Posterior vena cava (tissue), 2 donors: ENCODE results near the gene CBLN1. TPM values are rescaled to one million over a fixed set of nuclear protein-coding genes. Genes with fewer than 3 reads are reported as not detected.

ENCODE experiments used
- DNase-seq: peaks from one replicate; pipeline ENCODE4 v3.0.0-alpha.2; 2020; ENCODE audit warnings: low spot score
- intact Hi-C, 2 donors: fragments of 100-400 bp; cut with DNase I; formaldehyde crosslinking; loops; one replicate each; pipeline versions ENCODE4 v1.14.1 to v1.14.2; 2022 to 2023
- total RNA-seq, 2 donors: library from RNA; stranded (reverse); fragmentation: NEBNext Ultra II Directional; extraction: Animal tissue kit (Norgen Biotek cat#: 25700); gene quantifications; one replicate each; pipeline ENCODE4 v1.2.1, GENCODE V29; 2021
- donor health status: DM: yes; HTN: yes; CAD: no.
- donor health status: DM: yes; HTN: yes; CAD: no.

CBLN1 gene
- total RNA-seq, 2 donors from 2014 or later, result 0.67 to 2.2 TPM

DNA sequence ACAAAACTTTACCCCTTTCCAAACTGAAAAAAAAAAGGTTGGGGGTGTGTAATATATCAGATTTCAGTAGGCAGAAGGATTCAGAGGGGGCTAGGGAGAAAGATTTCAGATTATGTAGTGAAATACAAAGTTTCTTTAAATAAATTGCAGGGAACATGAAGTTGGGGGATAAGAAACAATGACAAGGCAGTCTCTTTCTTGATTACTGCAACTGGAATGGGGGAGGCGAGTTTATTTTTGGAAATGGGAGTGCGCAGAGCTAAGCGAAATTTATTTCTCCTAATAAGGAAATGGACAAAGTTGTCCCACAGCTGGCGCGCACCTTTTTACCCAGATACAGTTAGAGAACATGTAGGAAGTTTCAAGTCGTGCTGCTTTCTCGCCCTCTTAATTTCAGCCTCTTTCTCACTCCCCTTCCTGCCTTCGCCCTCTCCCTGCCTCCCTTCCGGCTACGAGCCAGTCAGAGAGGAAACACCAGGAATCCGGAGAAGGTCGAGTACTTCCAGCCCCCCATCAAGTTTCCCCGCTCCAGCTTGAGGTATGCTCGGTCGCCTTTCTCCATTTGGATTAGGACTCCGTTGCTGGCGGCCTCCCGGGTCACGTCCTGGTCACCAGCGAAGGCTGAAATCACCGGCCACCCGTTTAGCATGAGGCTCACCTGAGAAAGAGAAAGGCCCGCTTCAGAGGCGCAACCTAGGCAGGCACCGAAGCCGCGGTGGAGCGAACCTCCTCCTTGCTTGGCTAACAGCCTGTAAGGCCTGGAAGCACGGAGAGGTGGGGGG lies 2.5 kb downstream of the CBLN1 start:
- no peak for DNase-seq
- intact Hi-C loops, result no loop called here

DNA sequence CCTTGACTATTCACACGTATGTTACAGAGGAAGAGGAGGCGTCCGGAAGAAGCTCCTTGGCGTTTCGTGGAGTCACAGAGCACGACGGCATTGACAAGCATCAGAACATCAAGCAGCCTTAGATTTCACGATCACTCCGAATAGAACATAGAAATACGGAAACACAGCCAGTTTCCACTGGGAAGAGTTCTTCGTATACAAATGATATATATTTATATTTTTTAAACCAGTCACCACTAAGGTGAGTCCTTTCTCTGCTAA lies 3.1 kb downstream of the CBLN1 start:
- no peak for DNase-seq
- intact Hi-C loops, result no loop called here

DNA sequence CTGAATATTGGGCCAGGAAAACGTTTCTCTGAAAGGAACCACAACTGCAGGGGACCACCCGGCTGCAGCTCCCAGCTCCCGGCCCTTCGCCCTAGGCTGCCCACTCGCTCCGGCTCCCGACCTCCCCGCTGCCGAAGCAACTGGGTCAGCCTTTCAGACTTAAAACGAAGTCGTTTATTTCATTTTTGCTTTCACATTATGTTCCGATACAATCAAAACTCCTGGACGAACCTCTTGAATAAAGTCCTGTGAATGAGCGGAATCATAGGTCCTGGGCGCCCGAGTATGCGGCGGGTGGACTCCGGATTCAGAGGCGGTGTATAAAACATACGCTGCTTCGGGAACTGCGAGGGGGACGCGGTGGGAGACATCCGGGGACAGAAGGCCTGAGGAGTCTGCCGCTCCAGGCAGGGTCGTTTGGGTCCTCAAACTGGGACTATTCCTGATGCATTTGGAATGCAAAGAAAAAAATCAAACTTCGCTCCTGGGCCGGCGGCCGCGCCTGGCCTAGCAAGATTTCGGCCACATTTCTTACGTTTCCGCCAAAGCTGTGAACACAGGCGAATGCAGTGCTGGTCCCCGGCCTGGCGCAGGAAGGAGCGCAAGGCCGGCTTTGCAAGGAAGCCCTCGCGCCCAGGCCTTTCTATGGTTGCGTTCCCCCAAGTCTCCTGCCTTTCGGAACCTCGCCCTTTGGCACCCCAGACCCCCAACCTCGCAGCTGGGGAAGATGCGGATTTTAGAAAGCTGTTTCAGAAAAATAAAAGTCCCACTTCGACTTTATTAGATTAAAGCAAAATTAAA lies 3.7 kb downstream of the CBLN1 start:
- no peak for DNase-seq
- intact Hi-C loops, result no loop called here

DNA sequence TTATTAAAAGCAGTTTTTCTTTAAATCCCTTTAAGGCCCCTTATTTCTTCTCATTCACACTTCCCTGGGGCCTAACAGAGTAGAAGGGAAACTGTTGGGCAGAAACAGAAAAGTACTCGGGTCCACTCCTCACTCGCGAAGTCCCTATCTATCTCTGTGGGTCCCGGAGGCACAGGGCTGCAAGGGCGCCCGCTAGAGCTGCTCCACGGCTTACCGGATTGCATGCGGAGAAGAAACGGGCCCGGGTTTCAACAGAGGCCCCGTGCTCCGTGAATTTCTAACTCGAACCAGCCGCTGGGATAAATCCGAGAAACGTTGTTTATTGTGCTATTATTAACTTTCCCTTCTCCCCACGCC lies 4.3 kb downstream of the CBLN1 start:
- no peak for DNase-seq
- intact Hi-C loops, result no loop called here

DNA sequence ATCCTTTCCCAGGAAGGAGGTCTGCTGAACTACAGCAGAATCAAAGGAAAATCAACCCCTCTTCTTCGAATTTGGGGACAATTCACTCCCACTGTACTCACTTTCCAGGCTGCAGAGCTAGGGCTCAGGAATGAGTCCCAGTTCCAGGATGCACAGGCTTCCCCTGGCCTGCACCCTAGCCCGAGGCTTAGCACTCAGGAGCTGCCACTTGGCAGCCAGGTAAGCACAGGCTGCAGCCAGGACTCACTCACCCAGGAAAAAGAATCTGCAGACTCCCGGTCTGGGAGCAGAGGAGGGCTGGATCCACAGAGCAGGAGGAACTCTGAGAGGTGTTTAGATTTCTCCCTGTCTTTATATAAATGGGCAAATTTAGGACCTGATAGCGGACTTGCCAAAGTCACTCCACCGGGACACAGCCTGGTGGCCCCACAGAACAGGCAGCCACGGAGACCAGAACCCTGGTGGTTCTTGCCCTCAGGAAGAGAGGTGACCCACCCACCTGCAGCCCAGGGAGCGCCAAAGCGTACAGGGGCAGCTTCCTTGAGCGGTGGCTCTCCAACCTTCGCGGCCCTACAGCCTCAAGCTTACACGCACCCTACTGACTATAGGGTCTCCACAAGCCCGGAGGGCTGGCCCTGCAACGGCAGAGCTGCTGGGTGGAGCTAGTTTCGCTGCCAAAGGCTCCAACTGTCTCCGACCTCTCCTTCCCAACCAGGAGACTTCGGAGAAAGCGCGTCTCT lies 4.8 kb downstream of the CBLN1 start:
- no peak for DNase-seq

DNA sequence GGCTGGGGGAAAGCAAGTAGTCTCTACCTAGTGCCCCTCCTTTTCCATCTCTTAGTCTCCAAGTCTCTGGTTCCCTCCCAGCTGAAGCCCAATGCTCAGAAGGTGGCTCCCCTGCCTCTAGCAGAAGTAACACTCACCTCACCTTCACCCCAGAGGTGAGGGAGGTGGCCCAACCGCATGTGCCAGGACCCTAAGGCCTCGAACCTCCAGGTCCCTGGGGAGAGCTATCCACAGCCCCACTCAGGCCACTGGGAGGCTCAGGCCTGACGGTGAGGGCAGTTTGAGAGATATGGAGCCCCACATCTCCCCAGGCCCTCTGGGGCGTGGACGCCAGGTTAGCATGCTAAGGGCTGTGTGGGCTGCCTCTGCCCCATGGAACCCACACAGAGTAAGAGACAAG lies 5.8 kb downstream of the CBLN1 start:
- intact Hi-C loops, result no loop called here
- DNase-seq, result no peak

More for the DNA sequence above, 4.8 kb downstream of the CBLN1 start:
- intact Hi-C loops, result no loop called here

DNA sequence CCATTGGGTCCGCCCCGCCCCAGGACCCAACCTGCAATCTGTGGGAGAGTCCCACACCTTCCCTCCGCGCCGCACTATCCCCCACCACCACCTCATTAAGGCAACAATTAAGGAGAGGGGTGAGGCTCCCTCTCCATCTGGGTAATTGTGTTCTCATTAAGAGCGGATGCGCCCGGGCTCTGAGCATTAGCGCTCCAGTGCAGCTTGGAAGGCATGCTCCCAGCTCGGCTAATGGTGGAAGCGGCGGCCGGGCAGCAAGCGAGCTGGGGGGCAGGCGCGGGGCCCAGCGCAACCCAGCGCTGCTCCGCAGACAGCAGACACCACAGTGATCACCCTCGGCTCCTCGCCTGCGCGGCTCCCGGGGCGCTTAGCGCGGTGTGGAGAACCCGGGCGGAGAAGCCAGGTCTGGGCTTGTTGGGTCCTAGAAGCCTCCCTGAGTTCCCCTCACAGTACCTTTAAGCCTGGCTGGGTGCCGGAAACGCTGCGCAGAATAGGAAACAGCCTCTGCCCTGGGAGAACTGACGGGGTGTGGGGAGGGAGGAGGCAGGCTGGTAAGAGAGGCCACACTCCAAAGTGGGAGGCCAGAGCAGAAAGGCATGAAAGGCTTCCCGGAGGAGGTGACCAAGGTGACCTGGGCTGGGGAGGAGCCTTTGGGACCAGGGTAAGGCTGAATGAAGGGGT lies 6.4 kb downstream of the CBLN1 start:
- no peak for DNase-seq
- intact Hi-C loops, result no loop called here

DNA sequence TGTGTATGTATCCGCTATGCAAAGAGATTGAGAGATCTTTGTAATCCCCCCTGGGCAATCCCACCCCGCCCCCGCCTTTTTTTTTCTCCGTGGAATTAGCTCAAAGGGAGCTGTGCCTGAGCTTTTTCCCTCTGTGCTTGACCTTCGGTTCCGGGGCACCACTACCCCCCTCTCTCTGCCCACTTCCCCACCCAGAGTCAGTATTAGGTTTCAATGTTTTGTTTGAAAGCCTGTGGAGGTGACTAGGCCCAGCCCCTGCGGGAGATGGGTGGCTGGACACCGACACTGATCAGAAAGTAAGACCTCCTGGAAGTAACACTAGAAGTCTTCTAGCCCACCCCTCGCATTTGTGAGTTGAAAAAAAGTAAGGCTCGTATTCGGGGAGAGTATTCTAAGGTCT lies 7.0 kb downstream of the CBLN1 start:
- intact Hi-C loops, result no loop called here
- DNase-seq, result no peak

DNA sequence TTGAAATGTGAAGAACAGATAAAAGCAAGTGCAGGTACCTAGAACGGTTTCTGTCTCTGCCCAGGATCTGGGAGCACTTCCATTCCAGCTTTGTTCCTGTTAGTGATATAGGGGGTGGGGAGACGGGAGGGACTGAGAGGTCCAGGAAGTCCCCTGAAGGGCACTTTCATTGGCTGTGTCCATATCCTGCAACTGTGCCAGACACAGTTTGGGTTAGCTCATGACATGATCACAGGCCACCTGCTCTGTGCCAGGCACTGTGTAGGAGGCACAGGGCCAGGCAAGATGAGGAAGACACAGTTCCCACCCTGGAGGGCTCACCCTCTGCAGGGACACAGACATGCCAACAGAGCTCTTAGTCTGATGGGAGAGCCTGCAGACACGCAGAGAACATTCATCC lies 7.9 kb downstream of the CBLN1 start:
- intact Hi-C loops, result no loop called here
- no peak for DNase-seq

DNA sequence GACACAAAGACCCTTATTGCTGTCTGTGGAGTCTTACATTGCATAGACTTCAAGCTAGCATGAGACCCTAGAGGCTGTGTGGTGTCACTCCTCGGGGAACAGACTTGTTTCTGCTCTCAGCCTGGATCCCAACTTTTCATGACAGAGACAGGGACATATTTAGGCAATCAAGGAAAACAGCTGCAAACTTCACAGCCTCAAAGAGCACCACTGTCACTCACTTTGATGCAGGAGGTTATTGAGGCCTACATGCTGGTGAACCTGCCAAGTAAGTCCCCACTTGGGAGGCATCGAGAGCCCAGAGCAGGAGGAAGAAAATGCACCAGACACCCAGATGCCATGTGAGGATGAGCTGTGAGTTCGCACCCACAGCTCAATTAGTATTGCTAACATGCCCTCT lies 10.3 kb downstream of the CBLN1 start:
- DNase-seq, result no peak

DNA sequence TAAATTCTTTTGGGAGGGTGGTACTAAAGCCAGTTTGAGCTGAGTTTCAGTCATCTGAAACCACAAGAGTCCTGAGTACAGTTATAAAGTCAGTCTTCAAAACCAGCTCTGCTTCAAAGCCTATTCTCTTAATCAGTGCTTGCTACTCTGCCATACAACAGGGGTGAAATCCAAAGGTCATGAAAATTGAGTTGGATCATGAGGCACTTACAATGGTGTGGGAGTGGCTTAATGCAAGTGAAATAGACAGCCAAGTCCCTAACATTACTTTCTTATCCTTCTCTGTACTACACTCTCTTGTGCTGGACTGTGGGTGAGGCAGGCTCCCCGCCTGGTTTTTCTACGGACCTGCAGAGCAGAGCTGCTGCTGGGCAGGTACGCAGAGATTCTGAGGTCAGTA lies 12.4 kb downstream of the CBLN1 start:
- no peak for DNase-seq
- intact Hi-C loops, result no loop called here

More for the DNA sequence above, 10.3 kb downstream of the CBLN1 start:
- intact Hi-C loops, result no loop called here

DNA sequence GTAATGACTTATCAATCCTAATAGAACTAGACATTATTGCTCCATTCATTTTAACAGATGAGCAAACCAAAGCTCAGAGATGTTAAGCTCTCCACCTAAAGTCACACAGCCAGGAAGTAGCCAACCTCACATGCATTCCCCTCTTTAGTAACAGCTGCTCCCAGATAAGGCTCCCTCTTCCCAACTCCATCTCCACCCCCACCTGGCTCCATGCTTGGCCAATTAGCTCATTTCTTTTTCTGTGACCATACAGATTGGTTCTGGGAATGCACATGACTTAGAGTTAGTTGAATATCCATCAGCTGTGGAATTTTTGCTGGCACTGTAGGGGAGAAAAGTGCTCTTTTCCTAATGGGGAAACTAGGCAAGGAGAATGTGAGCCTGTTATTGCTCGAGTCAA lies 13.0 kb downstream of the CBLN1 start:
- DNase-seq, result no peak

DNA sequence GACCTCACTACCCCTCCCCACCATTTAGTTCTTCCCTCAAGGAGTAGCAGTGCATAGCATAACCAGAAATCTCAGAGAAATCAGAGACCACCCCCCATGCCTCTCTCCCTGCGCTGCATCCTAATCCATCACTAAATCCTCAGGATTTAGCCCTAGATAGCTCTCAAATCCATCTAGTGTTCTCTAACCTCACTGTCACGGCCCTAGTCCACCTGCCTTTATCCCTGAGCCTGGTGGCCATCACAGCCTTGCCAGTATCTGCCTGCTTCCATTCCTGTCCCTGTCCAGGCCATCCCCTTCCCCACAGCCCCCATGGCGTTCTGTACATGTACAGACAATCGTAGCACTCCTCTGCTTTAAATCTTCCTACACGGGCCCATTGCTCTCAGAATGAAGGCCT lies 19.1 kb downstream of the CBLN1 start:
- no peak for DNase-seq
- intact Hi-C loops, result no loop called here

More for the DNA sequence above, 13.0 kb downstream of the CBLN1 start:
- intact Hi-C loops, result no loop called here

DNA sequence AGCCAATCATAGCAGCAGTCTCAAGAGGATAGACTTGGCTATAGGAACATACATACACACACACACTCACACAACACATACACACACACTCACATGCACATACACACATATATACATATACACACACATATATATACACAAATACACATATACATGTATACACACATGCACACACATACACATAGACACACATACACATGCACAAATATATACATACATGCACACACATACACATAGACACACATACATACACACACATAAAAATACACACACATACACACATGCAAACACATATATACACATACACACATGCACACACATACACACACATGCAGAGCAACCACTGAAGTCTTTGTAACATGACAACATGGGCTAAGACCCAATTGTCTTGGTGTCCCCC lies 19.7 kb downstream of the CBLN1 start:
- no peak for DNase-seq
- intact Hi-C loops, result no loop called here

DNA sequence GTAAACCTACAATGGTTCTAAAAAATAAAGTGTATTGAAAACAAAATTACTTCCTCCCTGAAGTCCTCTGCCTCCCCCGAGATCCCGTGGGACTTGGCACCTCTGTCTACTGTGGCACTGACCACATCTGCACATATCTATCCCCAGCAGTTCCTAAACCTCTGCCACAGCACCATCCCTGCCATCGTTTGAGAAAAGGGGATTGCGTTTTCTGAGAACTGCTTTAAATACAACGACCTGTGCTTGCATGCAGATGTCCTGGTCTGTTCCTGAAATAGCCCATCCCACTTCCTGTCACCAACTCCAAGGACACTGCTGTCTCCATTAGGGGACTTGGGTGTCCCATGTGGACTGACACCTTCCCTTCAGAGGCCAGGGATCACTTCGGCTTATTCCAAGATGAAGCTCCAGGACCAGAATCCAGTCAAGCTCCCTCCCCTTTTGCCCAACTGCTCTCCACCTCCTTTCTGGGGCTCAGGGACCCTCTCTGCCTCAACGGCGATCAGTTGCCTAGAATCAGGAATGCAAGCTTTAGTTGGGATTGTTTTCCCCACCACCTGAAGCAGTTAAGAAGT lies 20.6 kb downstream of the CBLN1 start:
- DNase-seq, result no peak
- intact Hi-C loops, result no loop called here

DNA sequence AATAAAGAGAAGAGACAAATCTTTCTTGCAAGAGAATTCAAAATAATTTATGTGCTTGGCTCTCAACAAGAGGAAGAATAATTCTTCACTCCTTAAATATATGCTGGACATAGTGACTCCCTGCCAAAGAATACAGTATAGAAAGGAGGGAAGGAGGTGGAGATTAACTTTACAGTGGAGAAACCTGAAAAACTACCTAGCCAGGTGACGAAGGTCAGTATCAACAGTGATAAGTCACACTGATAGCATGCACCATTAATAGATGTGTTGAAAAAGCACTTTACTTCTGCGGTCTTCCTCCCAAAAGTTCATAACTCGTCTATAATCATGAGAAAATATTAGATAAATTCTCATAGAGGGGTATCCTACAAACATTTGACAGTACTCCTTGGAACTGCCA lies 21.4 kb downstream of the CBLN1 start:
- intact Hi-C loops, result no loop called here
- DNase-seq, result no peak

DNA sequence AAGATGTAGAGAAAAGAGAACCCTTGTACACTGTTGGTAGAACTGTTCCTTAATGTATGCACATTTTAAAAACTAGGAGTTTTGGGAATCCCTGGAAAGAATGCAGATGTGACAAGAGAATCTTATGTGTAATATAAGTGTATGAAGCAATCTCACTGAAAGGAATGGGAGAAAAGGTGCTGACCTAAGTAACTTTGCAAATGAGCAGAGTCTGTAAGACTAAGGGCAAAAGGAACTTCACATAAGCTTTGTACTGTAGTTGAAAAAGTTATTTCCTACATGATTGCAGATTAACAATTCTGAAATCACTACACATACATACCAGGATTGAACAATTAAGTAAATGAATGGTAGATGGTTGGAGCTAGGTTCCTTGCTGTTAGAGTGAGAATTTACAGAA lies 22.3 kb downstream of the CBLN1 start:
- intact Hi-C loops, result loop anchor here in 1 of 2 donors (5.0 kb wide), 1 partner anchor 1152 kb away; no protein-coding TSS in a partner anchor
- no peak for DNase-seq

DNA sequence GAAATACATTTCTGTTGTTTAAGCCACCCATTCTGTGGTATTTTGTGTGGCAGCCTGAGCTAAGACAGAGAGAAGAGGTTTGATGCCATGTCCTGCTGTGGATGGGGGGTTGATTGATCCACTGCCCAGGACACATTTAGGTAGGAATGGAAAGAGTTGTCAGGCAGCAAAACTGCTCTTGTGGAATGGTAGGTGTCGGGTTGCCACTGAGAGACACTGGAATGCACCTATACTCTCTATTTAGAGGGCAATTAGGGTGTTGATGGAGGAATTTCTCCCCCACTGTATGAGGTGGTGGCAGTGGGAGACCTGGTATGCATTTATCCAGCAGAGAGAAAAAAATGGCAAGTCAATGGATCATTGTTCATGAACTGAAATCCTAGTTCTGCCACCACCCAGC lies 30.9 kb downstream of the CBLN1 start:
- intact Hi-C loops, result no loop called here
- no peak for DNase-seq

DNA sequence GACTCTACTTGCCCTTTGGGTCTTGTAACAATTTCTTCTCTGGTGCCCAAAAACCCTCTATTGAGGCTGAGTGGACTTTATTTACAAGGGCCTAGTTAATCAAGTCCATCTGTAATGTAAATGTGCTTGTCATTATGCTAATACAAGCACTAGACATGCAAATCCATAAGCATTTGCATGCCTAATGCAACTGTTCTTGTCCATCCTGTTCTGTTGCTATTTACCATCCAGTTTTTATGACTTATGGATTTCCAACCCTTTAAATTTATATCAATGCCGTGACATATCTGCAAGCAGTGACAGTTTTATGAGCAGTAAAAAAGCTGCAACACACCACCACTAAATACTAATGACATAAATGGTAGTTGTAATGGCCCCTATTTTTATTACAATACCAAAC lies 33.4 kb downstream of the CBLN1 start:
- no peak for DNase-seq
- intact Hi-C loops, result no loop called here

DNA sequence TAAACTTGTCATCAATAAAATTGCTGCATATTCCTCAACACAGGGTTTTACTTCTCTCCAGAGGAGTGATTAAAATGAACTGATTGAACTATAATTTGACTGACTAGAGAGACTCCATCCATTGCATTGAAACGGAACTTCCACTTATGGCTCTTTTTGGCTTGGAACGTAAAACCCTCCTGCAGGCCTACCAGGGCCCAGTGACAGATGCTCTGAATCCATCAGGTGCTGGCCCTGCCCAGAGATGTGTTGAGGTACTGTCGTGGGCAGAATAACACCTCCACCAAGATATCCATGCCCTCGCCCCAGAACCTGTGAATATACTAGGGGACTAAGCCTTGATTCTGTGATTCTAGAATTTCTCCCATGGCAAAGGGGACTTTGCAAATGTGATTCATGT lies 45.4 kb downstream of the CBLN1 start:
- intact Hi-C loops, result no loop called here
- DNase-seq, result no peak
